ENCODE measurements around the gene MED28.

GRCh38 chr4:17567271-17567670 lies 47.2 kb upstream of the MED28 start:
- TF ChIP-seq CTCF (conservative IDR thresholded peaks at IDR 0.05; ENCODE audit: low read length) = no peak
- no peak for TF ChIP-seq EZH2phosphoT487 (IDR thresholded peaks at IDR 0.05; ENCODE audit: borderline replicate concordance)
